CD4-positive, alpha-beta T cell treated with Interleukin-12 subunit alpha and Interleukin-12 subunit beta, for 1 hour (primary cell): Measurements from ENCODE around the gene HMGXB3.

Experiments
- DNase-seq: peaks from one replicate; pipeline ENCODE4 v3.0.0-alpha.2; 2020

HMGXB3 gene

DNA sequence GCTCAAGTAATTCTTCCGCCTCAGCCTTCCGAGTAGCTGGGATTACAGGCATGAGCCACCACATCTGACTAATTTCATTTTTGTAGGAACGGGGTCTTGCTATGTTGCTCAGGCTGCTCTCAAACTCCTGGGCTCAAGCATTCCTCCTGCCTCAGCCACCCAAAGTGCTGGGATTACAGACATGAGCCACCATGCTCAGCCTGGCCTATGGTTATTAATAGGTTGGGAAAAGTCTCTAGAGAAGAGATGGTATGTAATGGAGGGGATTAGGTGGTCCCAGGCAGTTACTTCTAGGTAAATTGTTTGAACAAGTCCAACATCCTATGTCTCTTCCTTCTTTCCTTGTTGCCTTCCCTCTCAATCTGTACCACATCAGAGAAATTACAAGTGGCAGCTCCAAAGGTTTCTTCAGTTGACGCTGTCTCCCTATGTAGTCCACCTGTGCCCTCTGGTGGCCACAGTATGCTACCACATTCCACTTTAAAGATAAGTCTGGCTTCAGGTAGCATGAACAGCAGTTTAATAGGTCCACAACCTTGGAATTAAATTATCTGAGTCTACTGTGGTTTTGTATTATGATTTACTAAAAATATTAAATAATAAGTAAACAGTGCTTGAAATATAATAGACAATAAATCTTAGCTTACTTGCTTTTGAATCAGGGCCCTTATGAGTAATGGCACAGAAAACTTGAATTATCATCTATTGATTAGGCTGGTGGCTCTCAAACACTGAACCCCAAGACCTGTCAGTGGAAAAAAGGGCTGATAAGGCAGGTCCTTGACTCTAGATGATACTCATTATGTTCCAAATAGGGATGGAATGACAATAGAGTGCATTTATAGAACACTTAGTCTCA, 9.8 kb upstream of the HMGXB3 start:
- DNase-seq: peak; percentile 76

DNA sequence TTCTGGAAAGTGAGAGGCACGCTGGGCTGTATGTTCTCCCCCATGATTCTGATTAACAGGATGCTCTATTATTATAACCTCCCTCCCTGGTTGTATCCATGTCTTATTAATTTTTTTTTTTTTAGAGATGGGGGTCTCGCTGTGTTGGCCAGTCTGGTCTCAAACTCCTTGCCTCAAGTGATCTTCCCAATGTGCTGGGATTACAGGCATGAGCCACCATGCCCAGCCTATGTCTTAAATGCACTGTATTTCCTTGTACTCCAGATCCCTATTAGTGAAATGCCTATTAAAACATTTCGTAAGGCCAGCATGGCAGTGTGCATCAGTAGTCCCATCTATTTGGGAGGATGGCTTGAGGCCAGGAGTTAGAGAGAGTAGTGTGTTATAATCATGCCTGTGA, 7.1 kb upstream of the HMGXB3 start:
- no peak for DNase-seq

DNA sequence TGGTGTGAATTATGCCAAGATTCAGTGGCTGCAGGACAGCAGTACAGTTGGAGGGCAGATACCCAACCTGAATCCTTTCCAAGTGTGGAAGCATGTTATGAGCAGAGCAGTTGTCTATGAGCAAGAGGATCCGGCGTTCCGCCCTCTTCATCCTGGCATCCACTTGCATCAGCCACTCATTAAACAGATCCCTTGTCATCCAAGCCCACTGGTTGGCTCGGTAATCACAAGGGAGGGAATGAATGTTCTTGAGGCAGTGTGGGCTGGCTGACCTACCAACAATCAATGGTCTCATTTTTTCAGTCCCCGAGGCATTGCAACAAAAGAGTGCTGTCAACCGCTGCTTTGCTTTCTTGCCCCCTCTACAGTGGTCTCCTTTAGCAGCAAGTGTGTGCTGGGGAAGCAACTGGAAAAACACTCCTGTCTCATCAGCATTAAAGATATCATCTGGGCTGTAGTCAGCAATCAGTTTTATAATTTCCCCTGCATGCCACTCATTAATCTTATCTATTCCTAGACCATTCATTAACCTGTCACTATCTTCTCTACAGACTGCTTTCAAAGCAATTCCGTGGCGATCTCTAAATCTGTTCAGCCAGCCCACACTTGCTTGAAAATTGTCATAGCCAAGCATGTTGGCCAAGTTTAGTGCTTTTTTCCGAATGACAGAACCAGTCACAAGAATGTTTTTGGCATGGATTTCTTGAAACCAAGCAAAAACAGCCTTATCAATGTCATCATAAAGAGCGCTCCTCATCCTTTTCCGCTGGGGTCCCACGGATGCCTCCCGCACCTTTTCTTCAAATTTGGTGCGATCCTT, 4.9 kb upstream of the HMGXB3 start:
- DNase-seq: no peak

DNA sequence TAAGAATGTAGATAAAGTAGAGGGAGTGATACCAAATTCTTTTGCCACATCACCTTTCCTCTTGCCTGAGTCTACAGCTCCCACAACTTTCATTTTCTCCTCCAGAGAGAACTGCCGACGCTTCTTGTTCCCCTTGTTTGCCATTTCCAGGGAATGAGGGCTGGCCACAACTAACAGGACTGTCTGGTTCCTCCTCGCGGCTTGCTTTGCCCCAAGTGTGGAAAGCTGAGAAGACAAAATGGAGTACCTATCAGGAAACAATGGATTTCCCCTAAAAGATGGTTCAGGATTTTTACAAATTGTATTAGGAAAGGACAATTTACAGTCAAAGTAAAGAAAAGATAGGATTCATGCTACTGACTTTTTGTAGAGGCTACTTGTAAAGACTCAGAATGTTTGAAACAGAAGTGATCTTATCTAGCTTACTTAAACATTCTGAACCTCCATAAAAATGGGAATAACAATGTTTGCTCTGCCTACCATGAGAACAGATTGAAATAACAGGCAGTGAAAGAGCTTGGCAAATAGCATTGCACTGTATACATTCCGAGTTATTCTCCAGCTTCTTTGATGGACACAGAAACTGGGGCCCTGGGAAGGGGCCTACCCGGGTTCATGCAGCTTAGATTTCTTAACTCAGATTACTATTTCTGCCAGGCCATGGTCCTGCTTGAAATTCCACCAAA, 4.2 kb upstream of the HMGXB3 start:
- no peak for DNase-seq

DNA sequence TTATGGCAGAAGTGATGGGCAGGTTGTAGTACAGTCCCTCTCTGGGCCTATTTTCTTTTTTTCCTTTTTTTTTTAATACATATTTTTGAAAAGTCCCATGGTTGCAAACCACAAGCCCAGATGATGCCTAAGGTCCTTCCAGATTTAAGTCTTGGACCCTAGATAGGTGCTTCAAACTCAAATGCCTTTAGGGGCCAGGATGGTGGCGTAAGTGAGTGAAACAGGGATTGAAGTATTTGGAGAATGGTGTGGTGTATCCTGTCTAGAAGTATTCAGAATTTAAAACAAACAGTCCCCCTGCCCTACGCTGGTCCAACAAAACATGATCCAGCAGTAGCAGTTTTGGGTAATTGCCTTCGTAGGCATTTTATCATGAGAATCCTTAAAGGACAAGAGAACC, 2.3 kb upstream of the HMGXB3 start:
- DNase-seq: no peak

- DNase-seq: no peak
These were observed 1.2 kb upstream of the HMGXB3 start for GRCh38 chr5:149999359-149999758.

DNA sequence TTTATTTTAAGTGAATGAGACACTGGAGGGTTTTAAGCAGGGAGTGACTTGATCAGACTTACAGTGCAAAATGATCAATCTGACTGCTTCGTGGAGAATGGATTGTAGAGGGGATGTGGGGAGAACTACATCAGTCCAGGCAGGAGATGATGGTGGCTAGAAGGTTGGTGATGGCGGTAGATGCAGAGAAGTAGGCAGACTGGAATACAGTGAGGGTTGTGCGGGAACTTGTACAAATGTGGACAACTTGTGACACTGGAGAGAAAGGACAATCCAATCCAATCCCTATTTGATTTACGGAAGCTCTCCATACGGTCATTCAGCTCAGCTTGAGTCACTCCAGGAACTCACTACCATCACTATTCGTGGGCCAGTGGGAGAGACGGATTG, 678 bp upstream of the HMGXB3 start:
- DNase-seq: no peak

DNA sequence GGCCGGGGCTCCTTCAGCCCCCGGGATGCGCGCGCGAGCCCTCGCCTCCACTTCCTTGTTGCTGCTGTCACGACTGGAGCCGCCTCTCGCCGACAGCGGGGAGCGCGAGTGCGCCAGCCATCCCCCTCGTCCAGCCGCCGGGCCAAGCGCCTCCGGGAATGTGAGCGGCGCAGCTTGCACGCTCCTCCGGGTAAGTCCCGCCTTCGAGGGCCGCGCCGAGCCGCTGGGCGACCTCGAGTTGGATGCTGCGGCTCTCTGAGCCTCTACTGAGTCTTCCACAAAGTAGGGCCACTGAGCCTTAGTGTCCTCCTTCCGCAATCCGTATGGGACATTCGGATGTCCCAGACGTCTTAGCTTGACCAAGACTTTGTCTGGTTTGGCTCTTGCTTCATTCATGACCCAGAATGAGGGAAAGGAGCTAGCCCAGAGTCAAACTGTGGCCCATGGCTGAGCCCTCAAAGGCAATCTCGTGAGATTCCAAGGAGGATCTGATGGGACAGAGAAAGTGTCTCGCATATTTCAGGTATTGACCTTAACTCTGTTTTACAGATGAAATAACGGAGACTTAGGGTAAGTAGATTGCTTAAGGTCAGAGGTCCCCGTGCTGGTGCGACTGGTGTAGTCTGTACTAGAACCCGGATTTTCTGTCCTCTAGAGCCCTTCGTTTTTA, 586 bp downstream of the HMGXB3 start:
- DNase-seq: peak; percentile 31

- DNase-seq: peak; percentile 74
These were observed 1.3 kb downstream of the HMGXB3 start for GRCh38 chr5:150001660-150002486.

DNA sequence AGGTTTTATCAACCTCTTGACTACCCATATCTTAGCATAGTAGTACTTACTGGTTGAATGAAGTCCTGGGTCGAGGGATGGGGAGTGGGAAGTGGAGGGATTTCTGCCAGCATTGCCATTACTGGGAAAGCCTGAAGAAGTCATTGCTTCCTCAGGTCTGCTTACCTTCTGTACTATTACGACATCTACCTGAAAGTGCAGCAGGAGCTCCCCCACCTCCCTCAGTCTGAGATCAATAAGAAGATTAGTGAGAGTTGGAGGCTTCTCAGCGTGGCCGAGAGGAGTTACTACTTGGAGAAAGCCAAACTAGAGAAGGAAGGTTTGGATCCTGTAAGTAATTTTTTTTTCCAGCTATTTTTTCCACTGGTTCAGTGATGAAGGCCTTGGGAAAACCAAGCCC, 5.8 kb downstream of the HMGXB3 start:
- DNase-seq: no peak

- DNase-seq: no peak
These were observed 6.5 kb downstream of the HMGXB3 start for GRCh38 chr5:150007050-150007449.

DNA sequence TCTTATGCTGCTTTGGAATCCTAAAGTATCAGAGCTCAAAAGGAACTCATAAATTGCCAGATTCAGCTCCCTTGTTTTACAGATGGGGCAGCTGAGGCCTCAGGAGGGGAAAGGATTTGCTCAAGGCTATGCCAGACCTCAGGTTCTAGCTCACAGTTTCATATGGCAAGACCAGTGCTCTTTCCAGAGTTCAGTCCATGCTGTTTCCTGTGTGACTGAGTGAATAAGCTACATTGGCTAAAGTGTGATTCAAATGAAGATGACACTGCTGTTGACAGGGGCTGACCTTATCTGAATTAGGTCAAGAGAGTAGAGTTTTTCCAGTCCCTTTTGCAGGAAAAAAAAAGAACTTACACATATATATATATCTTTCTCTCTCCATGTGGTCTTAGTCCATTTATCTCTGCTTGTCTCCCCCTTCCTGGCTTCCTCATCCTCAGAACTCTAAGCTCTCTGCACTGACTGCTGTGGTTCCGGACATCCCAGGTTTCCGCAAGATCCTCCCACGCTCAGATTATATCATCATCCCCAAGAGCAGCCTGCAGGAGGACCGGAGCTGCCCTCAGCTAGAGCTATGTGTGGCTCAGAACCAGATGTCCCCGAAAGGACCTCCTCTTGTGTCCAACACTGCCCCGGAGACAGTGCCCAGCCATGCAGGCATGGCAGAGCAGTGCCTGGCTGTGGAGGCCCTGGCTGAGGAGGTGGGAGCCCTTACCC, 9.3 kb downstream of the HMGXB3 start:
- DNase-seq: no peak

DNA sequence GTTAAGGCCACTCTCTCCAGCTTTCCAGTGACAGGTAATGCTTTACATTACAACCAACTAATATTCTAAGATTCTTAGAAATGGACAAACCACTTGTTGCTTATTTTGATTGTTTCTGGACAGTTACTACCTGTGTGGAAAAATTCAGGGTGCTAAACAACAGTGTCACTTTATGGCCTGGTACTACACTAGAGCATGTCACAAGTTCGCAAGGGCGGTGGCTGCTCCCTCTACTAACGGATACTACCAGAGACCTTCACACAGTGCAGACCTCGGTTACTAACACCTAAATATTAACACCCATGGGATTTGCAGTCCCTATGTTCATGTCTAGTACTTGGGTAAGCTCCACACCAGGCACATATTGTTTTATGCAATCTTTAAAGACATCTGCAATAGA, 13.4 kb downstream of the HMGXB3 start:
- no peak for DNase-seq

GRCh38 chr5:150014456-150014855, 13.9 kb downstream of the HMGXB3 start:
- no peak for DNase-seq

DNA sequence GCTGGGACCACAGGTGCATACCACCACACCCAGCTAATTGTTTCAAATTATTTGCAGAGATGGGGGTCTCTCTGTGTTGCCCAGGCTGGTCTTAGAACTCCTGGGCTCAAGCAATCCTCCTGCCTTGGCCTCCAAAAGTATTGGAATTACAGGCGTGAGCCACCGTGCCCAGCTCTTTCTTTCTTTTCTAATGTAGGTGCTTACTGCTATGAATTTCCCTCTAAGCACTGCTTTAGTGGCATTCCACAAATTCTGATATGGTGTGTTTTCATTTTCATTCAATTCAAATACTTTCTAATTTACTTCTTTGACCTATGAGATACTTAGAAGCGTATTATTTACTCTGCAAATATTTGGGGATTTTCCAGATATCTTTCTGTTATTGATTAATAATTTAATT, 14.9 kb downstream of the HMGXB3 start:
- DNase-seq: no peak

- no peak for DNase-seq
These were observed 16.0 kb downstream of the HMGXB3 start for GRCh38 chr5:150016537-150016936.

DNA sequence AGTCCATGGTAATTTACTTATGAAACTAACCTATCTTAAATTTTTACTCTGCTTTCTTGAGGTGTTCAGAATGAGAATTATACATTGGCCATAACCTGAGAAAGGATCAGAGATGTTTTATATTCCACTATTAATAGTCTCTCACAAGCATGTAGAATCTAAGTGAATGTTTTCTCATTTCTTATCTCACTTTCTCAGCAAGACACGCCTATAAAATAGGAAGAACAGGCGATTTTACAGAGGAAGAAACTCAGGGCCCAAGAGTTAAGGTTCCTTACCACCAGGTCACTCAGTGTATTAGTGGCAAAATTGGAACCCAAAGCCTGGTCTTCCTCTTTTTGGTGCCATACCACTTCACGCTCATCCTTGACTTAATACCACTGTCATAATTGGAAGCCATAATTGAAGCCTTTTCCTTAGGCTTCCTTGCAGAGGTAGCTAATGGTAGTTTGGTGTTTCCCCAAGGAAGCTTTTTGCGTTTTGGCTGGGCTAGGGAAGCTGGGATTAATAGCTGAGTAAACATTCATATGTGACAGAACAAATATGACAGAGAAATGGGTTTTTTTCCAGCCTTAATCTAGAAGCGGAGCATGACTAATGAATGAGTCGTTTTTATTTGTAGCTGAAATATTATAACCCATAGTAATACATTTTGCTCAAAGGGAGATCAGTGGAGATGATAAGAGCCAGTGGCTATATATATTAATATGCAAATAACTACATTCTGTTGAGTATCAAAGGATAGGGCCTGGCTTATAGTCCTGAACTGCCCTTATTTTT, 16.9 kb downstream of the HMGXB3 start:
- DNase-seq: no peak

GRCh38 chr5:150020249-150020648, 19.7 kb downstream of the HMGXB3 start:
- DNase-seq: no peak

DNA sequence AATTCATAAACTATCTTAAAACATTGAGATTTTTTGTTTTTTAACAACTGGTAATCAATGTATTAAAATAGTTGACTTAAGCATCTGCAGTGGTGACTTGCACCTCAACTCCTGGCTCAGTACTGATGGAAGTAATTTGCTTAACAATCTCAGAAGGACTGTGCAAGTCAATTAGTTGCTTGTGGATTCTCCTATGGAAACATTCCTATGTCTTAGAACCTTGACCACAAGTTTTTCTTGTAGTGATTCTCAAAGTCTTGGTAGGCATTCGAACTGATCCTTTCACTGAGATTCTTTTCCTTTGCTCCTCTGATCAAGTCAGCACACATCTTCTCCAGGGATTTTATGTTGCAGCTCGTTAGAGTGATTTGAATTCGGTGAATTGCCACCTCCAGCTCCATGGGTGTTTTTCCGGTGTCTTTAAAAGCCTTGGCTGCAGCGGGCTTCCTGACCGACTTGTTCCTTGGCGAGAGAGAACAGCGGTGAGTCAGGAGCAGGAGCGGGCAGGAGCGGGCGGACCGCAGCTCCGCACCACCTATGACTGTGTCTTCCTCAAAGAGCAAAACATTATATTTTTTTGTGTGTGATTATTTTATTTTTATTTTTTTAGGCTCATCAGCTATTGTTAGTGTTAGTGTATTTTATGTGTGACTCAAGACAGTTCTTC, 21.1 kb downstream of the HMGXB3 start:
- DNase-seq: no peak

- DNase-seq: no peak
These were observed 21.6 kb downstream of the HMGXB3 start for GRCh38 chr5:150022158-150022531.
